ENCODE results near the gene CYP1A1. TPM values are rescaled to one million over a fixed set of nuclear protein-coding genes. Genes with fewer than 3 reads are reported as not detected.

The CYP1A1 gene
- total RNA-seq, 1 donor = not detected

GRCh38 chr15:74683758-74684157 lies 41.6 kb downstream of the CYP1A1 start:
- no peaks in the 10 kb centered on the region for H3K9me3 ChIP-seq (ENCODE audit: low read depth, low read length)
- H3K4me3 ChIP-seq (ENCODE audit: low read length) = no peak overlapping the region
- H3K27me3 ChIP-seq (ENCODE audit: insufficient read depth, low read length) = no peaks in the 10 kb centered on the region
- H3K4me1 ChIP-seq (ENCODE audit: insufficient read depth, low read length) = no peaks in the 10 kb centered on the region

DNA sequence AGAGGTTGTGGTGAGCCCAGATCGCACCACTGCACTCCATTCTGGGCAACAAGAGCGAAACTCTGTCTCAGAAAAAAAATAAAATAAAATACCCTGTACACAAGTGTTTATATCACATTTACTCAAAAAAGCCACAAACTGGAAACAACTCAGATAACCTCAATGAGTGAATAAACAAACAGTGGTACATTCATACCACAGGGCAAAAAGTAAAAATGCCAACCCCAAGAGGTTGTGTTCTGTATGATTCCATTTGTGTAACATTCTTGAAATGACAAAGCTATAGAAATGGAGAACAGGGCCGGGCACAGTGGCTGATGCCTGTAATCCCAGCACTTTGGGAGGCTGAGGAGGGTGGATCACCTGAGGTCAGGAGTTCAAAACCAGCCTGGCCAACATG lies 42.4 kb downstream of the CYP1A1 start:
- Histone ChIP-seq H3K9me3 (ENCODE audit: low read depth, low read length) (no peaks in the 10 kb centered on the region), H3K4me3 (ENCODE audit: low read length) (no peak overlapping the region), H3K4me1 (ENCODE audit: insufficient read depth, low read length) (no peaks in the 10 kb centered on the region), H3K27me3 (ENCODE audit: insufficient read depth, low read length) (no peaks in the 10 kb centered on the region)

DNA sequence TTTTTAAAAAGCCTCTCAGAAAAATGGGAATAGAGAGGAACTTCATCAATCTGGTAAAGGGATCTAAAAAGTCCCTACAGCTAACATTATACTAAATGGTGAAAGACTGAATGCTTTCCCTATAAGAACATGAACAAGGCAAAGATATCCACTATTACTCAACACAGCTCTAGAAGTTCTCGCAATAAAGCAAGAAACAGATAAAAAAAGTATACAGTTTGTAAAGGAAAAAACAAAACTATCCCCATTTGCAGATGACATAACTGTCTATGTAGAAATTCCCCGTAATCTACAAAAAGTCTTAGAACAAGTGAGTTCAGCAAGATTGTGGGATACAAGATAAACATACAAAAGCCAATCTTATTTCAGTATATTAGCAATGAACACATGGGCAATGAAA lies 44.9 kb downstream of the CYP1A1 start:
- Histone ChIP-seq H3K9me3 (ENCODE audit: low read depth, low read length) (no peaks in the 10 kb centered on the region), H3K27me3 (ENCODE audit: insufficient read depth, low read length) (no peaks in the 10 kb centered on the region), H3K4me3 (ENCODE audit: low read length) (no peak overlapping the region), H3K4me1 (ENCODE audit: insufficient read depth, low read length) (no peaks in the 10 kb centered on the region)

DNA sequence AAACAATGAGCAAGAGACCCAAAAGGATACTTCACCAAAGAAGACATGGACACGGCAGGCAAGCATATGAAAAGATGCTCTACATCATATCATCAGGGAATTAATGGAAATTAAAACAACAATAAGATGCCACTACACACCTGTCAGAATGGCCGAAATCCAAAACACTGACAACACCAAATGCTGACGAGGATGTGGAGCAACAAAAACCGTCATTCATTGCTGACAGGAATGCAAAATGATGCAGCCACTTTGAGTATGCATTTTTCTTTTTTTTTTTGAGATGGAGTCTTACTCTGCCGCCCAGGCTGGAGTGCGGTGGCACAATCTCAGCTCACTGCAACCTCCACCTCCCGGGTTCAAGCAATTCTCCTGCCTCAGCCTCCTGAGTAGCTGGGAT lies 48.5 kb downstream of the CYP1A1 start:
- Histone ChIP-seq H3K27me3 (ENCODE audit: insufficient read depth, low read length) (no peaks in the 10 kb centered on the region), H3K4me3 (ENCODE audit: low read length) (no peak overlapping the region), H3K9me3 (ENCODE audit: low read depth, low read length) (no peaks in the 10 kb centered on the region), H3K4me1 (ENCODE audit: insufficient read depth, low read length) (no peaks in the 10 kb centered on the region)

- Histone ChIP-seq H3K4me1 (ENCODE audit: insufficient read depth, low read length) (no peaks in the 10 kb centered on the region), H3K9me3 (ENCODE audit: low read depth, low read length) (no peaks in the 10 kb centered on the region), H3K27me3 (ENCODE audit: insufficient read depth, low read length) (no peaks in the 10 kb centered on the region), H3K4me3 (ENCODE audit: low read length) (no peak overlapping the region)
Measured at GRCh38 chr15:74674161-74674560, 51.2 kb downstream of the CYP1A1 start.

GRCh38 chr15:74669627-74670026 lies 55.7 kb downstream of the CYP1A1 start:
- no peaks in the 10 kb centered on the region for H3K4me1 ChIP-seq (ENCODE audit: insufficient read depth, low read length)
- H3K27me3 ChIP-seq (ENCODE audit: insufficient read depth, low read length) = no peaks in the 10 kb centered on the region
- H3K4me3 ChIP-seq (ENCODE audit: low read length) = no peak overlapping the region
- H3K9me3 ChIP-seq (ENCODE audit: low read depth, low read length) = no peaks in the 10 kb centered on the region

Other genes with a start within 250 kb of the CYP1A1 start
- 36.4 TPM for gene ARID3B, start 184.3 kb downstream of the CYP1A1 start, total RNA-seq
- 158 TPM for gene CLK3, start 109.7 kb downstream of the CYP1A1 start, total RNA-seq
- 3.7 TPM for gene EDC3, start 29.5 kb downstream of the CYP1A1 start, total RNA-seq
- gene CYP1A2, start 23.3 kb upstream of the CYP1A1 start, total RNA-seq = not detected
- gene CSK, start 56.6 kb upstream of the CYP1A1 start, total RNA-seq = 84.8 TPM
- 0.21 TPM for gene LMAN1L, start 87.3 kb upstream of the CYP1A1 start, total RNA-seq
- not detected for gene CPLX3, start 101.1 kb upstream of the CYP1A1 start, total RNA-seq
- gene ULK3, start 117.6 kb upstream of the CYP1A1 start, total RNA-seq = 25.6 TPM
- 31.3 TPM for gene SCAMP2, start 147.8 kb upstream of the CYP1A1 start, total RNA-seq
- gene MPI, start 164.5 kb upstream of the CYP1A1 start, total RNA-seq = 26.0 TPM
- gene FAM219B, start 181.3 kb upstream of the CYP1A1 start, total RNA-seq = 11.4 TPM
- 39.1 TPM for gene COX5A, start 212.5 kb upstream of the CYP1A1 start, total RNA-seq
- 0.31 TPM for gene RPP25, start 231.2 kb upstream of the CYP1A1 start, total RNA-seq